Mesendoderm (in vitro differentiated cells): ENCODE data around the gene ZCCHC13.

Source experiments
- DNase-seq: peaks from one replicate; pipeline ENCODE4 v3.0.0; 2013
- H2AK5ac ChIP-seq: 2 replicates; pipeline ENCODE4 v1.6.1; 2013; ENCODE audit warnings: low read length, inconsistent platforms
- H2BK120ac ChIP-seq: 2 replicates; pipeline ENCODE4 v1.6.1; 2013; ENCODE audit warnings: low read depth, mild to moderate bottlenecking, low read length, moderate library complexity, mixed read lengths
- H2BK15ac ChIP-seq: replicated peaks from 2 replicates; pipeline ENCODE4 v1.6.1; 2013; ENCODE audit warnings: low read depth, mild to moderate bottlenecking, moderate library complexity
- H2BK5ac ChIP-seq: 2 replicates; pipeline ENCODE4 v1.6.1; 2013; ENCODE audit warnings: low read length, inconsistent platforms
- H3K18ac ChIP-seq: 2 replicates; pipeline ENCODE4 v1.6.1; 2013; ENCODE audit warnings: mild to moderate bottlenecking, low read length, mixed read lengths
- H3K23ac ChIP-seq: one replicate; pipeline ENCODE4 v1.6.1; 2013; ENCODE audit warnings: low read length
- H3K27ac ChIP-seq: 2 replicates; pipeline ENCODE4 v1.5.1; 2013; ENCODE audit warnings: low read depth, mild to moderate bottlenecking, inconsistent platforms, low read length, moderate library complexity
- H3K27me3 ChIP-seq: 2 replicates; pipeline ENCODE4 v1.6.1; 2013; ENCODE audit warnings: low read length, control low read depth, mild to moderate bottlenecking, inconsistent platforms; ENCODE audit not compliant: insufficient read depth, poor library complexity
- H3K36me3 ChIP-seq: 2 replicates; pipeline ENCODE4 v1.6.1; 2013; ENCODE audit warnings: low read length, inconsistent platforms; ENCODE audit not compliant: control insufficient read depth, insufficient read depth
- H3K4ac ChIP-seq: one replicate; pipeline ENCODE4 v1.6.1; 2013; ENCODE audit warnings: low read depth, mild to moderate bottlenecking, low read length, moderate library complexity
- H3K4me1 ChIP-seq: 2 replicates; pipeline ENCODE4 v1.6.1; 2013; ENCODE audit warnings: low read depth, low read length, inconsistent platforms; ENCODE audit not compliant: control insufficient read depth
- H3K4me2 ChIP-seq: 2 replicates; pipeline ENCODE4 v1.6.1; 2013; ENCODE audit warnings: low read length
- H3K4me3 ChIP-seq: 2 replicates; pipeline ENCODE4 v1.5.1; 2013; ENCODE audit warnings: mild to moderate bottlenecking, low read length
- H3K56ac ChIP-seq: one replicate; pipeline ENCODE4 v1.6.1; 2013; ENCODE audit warnings: low read length
- H3K79me1 ChIP-seq: 2 replicates; pipeline ENCODE4 v1.6.1; 2013; ENCODE audit warnings: low read length, inconsistent platforms
- H3K79me2 ChIP-seq: 2 replicates; pipeline ENCODE4 v1.6.1; 2013; ENCODE audit warnings: mild to moderate bottlenecking, low read length; ENCODE audit not compliant: control insufficient read depth, insufficient read depth
- H3K9ac ChIP-seq: 2 replicates; pipeline ENCODE4 v1.6.1; 2013; ENCODE audit warnings: low read length, inconsistent platforms
- H4K5ac ChIP-seq: one replicate; pipeline ENCODE4 v1.6.1; 2013; ENCODE audit warnings: low read length
- H4K8ac ChIP-seq: one replicate; pipeline ENCODE4 v1.6.1; 2013; ENCODE audit warnings: low read depth, mild to moderate bottlenecking, control low read depth, low read length, moderate library complexity
- WGBS: extraction: QIAGEN DNeasy Blood & Tissue Kit; methylation state at CpG from one replicate; pipeline ENCODE4 v1.1.7; 2013; ENCODE audit warnings: low lambda C conversion rate, missing lambda C conversion rate; ENCODE audit not compliant: insufficient coverage; ENCODE audit errors: extremely low coverage; 5-methylcytosine and 5-hydroxymethylcytosine counted together

Gene ZCCHC13

GRCh38 chrX:74343343-74344279, 39.6 kb downstream of the ZCCHC13 start:
- peak; percentile 96 for DNase-seq
- Histone ChIP-seq H3K4me2 (no peak overlapping the region), H3K56ac (peak overlapping the region; percentile 25), H3K27me3 (no peaks in the 10 kb centered on the region), H4K8ac (no peak overlapping the region), H3K79me2 (no peaks in the 10 kb centered on the region), H2BK15ac (no peak overlapping the region), H2AK5ac (no peak overlapping the region), H3K79me1 (no peaks in the 10 kb centered on the region), H4K5ac (no peak overlapping the region), H2BK5ac (no peak overlapping the region), H3K27ac (no peak overlapping the region), H2BK120ac (no peak overlapping the region), H3K4me3 (no peak overlapping the region), H3K23ac (no peak overlapping the region), H3K4me1 (no peaks in the 10 kb centered on the region), H3K4ac (no peak overlapping the region), H3K36me3 (no peaks in the 10 kb centered on the region), H3K9ac (no peak overlapping the region), H3K18ac (no peak overlapping the region)
- no CpG with 5 or more reads among the region's 3 CpGs for WGBS

GRCh38 chrX:74344280-74344622, 40.3 kb downstream of the ZCCHC13 start:
- Histone ChIP-seq H3K79me2 (no peaks in the 10 kb centered on the region), H3K18ac (no peak overlapping the region), H3K79me1 (no peaks in the 10 kb centered on the region), H3K4ac (no peak overlapping the region), H4K8ac (no peak overlapping the region), H3K27me3 (no peaks in the 10 kb centered on the region), H2AK5ac (no peak overlapping the region), H3K56ac (peak overlapping the region; percentile 42), H3K23ac (no peak overlapping the region), H3K9ac (no peak overlapping the region), H2BK120ac (peak overlapping the region; percentile 4), H2BK15ac (no peak overlapping the region), H3K36me3 (no peaks in the 10 kb centered on the region), H2BK5ac (no peak overlapping the region), H3K4me2 (no peak overlapping the region), H3K4me1 (no peaks in the 10 kb centered on the region), H3K4me3 (no peak overlapping the region), H3K27ac (no peak overlapping the region), H4K5ac (no peak overlapping the region)
- no peak for DNase-seq
- no CpG with 5 or more reads among the region's 4 CpGs for WGBS

GRCh38 chrX:74346088-74346487, 42.1 kb downstream of the ZCCHC13 start:
- Histone ChIP-seq H4K5ac (no peak overlapping the region), H2BK120ac (no peak overlapping the region), H2BK15ac (no peak overlapping the region), H2BK5ac (no peak overlapping the region), H3K4me3 (no peak overlapping the region), H3K27ac (no peak overlapping the region), H3K4me1 (no peaks in the 10 kb centered on the region), H3K27me3 (no peaks in the 10 kb centered on the region), H3K79me1 (no peaks in the 10 kb centered on the region), H3K4ac (no peak overlapping the region), H3K79me2 (no peaks in the 10 kb centered on the region), H3K36me3 (no peaks in the 10 kb centered on the region), H3K23ac (no peak overlapping the region), H3K56ac (no peak overlapping the region), H3K4me2 (no peak overlapping the region), H3K9ac (no peak overlapping the region), H3K18ac (no peak overlapping the region), H4K8ac (no peak overlapping the region), H2AK5ac (no peak overlapping the region)
- no peak for DNase-seq
- WGBS: no CpG with 5 or more reads among the region's 2 CpGs

DNA sequence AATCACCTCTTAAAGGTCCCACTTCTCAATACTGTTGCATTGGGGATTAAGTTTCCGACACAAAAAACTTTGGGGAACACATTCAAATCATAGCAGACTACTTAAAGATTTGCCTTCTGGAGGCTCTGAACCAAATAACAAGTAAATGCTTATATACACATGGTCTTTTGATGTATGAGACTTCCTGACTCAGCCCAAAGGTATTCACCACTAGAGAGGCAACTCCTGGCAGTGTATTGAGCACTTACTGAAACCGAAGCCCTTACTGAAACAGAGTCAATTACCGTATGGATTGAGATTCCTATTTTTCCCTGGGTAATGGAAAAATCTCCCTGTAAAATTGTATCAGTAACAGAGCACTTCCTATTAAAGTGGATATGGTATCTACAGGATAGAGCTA, 45.4 kb downstream of the ZCCHC13 start:
- no peak overlapping the region for H2BK5ac ChIP-seq
- no peak overlapping the region for H3K4me2 ChIP-seq
- H3K27ac ChIP-seq: no peak overlapping the region
- no peak overlapping the region for H2BK120ac ChIP-seq
- H4K5ac ChIP-seq: no peak overlapping the region
- H3K9ac ChIP-seq: no peak overlapping the region
- WGBS: no CpG with 5 or more reads among the region's 3 CpGs
- no peak overlapping the region for H3K4ac ChIP-seq
- no peak overlapping the region for H2AK5ac ChIP-seq
- H2BK15ac ChIP-seq: no peak overlapping the region
- H3K4me1 ChIP-seq: no peaks in the 10 kb centered on the region
- no peaks in the 10 kb centered on the region for H3K27me3 ChIP-seq
- H3K4me3 ChIP-seq: no peak overlapping the region
- H3K36me3 ChIP-seq: no peaks in the 10 kb centered on the region
- H3K56ac ChIP-seq: no peak overlapping the region
- H3K23ac ChIP-seq: no peak overlapping the region
- no peaks in the 10 kb centered on the region for H3K79me1 ChIP-seq
- H3K79me2 ChIP-seq: no peaks in the 10 kb centered on the region
- DNase-seq: peak; percentile 42
- no peak overlapping the region for H4K8ac ChIP-seq
- no peak overlapping the region for H3K18ac ChIP-seq

GRCh38 chrX:74351760-74352159, 47.8 kb downstream of the ZCCHC13 start:
- H3K27ac ChIP-seq: no peak overlapping the region
- H2BK120ac ChIP-seq: no peak overlapping the region

GRCh38 chrX:74353984-74354383, 50.0 kb downstream of the ZCCHC13 start:
- H2BK120ac ChIP-seq: no peak overlapping the region
- no peaks in the 10 kb centered on the region for H3K36me3 ChIP-seq
- no peak overlapping the region for H2BK15ac ChIP-seq
- DNase-seq: no peak
- no peak overlapping the region for H3K4me2 ChIP-seq
- no peaks in the 10 kb centered on the region for H3K27me3 ChIP-seq
- H3K4me3 ChIP-seq: no peak overlapping the region
- no peak overlapping the region for H3K4ac ChIP-seq
- no peaks in the 10 kb centered on the region for H3K79me1 ChIP-seq
- H3K27ac ChIP-seq: no peak overlapping the region
- no peak overlapping the region for H2AK5ac ChIP-seq
- no peak overlapping the region for H2BK5ac ChIP-seq
- no CpG with 5 or more reads among the region's 1 CpG for WGBS
- no peak overlapping the region for H4K5ac ChIP-seq
- no peak overlapping the region for H3K56ac ChIP-seq
- no peak overlapping the region for H3K9ac ChIP-seq
- no peak overlapping the region for H3K23ac ChIP-seq
- H3K79me2 ChIP-seq: no peaks in the 10 kb centered on the region
- H3K4me1 ChIP-seq: no peaks in the 10 kb centered on the region
- H3K18ac ChIP-seq: no peak overlapping the region
- no peak overlapping the region for H4K8ac ChIP-seq

More at GRCh38 chrX:74351760-74352159, 47.8 kb downstream of the ZCCHC13 start:
- no CpG with 5 or more reads among the region's 4 CpGs for WGBS
- Histone ChIP-seq H3K23ac (no peak overlapping the region), H3K79me1 (no peaks in the 10 kb centered on the region), H3K79me2 (no peaks in the 10 kb centered on the region), H3K9ac (no peak overlapping the region), H3K4me3 (no peak overlapping the region), H3K27me3 (no peaks in the 10 kb centered on the region), H3K56ac (no peak overlapping the region), H3K4me2 (no peak overlapping the region), H2AK5ac (no peak overlapping the region), H4K5ac (no peak overlapping the region), H4K8ac (no peak overlapping the region), H3K4me1 (no peaks in the 10 kb centered on the region), H2BK5ac (no peak overlapping the region), H3K36me3 (no peaks in the 10 kb centered on the region), H2BK15ac (no peak overlapping the region), H3K18ac (no peak overlapping the region), H3K4ac (no peak overlapping the region)
- no peak for DNase-seq
